Mucosa of rectum (tissue), 2 donors: ENCODE results near the gene PTP4A1.

Experiments used
- H3K27ac ChIP-seq, 2 donors: one replicate each; pipeline ENCODE4 v1.7.0; 2013; ENCODE audit warnings: inconsistent platforms in 2 of 2, low read depth in 2 of 2, low read length in 2 of 2
- H3K27me3 ChIP-seq, 2 donors: one replicate each; pipeline ENCODE4 v1.7.0; 2013; ENCODE audit warnings: low read length in 2 of 2; ENCODE audit not compliant: control insufficient read depth in 2 of 2, insufficient read depth in 2 of 2
- H3K36me3 ChIP-seq, 2 donors: one replicate each; pipeline ENCODE4 v1.7.0; 2013; ENCODE audit warnings: low read length in 2 of 2; ENCODE audit not compliant: control insufficient read depth in 2 of 2, insufficient read depth in 2 of 2
- H3K4me1 ChIP-seq, 2 donors: one replicate each; pipeline ENCODE4 v1.7.0; 2013; ENCODE audit warnings: low read length in 2 of 2, mild to moderate bottlenecking in 1 of 2; ENCODE audit not compliant: control insufficient read depth in 2 of 2, insufficient read depth in 2 of 2
- H3K4me3 ChIP-seq, 2 donors: one replicate each; pipeline ENCODE4 v1.7.0; 2013; ENCODE audit warnings: low read length in 2 of 2
- H3K9ac ChIP-seq, 2 donors: one replicate each; pipeline ENCODE4 v1.7.0; 2013; ENCODE audit warnings: low read length in 2 of 2, low read depth in 1 of 2, mild to moderate bottlenecking in 1 of 2
- H3K9me3 ChIP-seq, 2 donors: one replicate each; pipeline ENCODE4 v1.7.0; 2013; ENCODE audit warnings: low read length in 2 of 2; ENCODE audit not compliant: control insufficient read depth in 2 of 2
- donor health status: healthy.
- donor health status: Normal muscosa, but diverticular disease.

Gene PTP4A1

GRCh38 chr6:63572747-63573075 lies 431 bp downstream of the PTP4A1 start:
- Histone ChIP-seq H3K27ac (peak overlapping the region; percentile 100), H3K4me3 (peak overlapping the region; percentile 79 to 95), H3K4me1 (peaks cover 20 to 30% of the 10 kb centered on the region in 2 donors)

GRCh38 chr6:63573076-63573898 lies 1.0 kb downstream of the PTP4A1 start:
- Histone ChIP-seq H3K4me3 (peak overlapping the region; percentile 79 to 95), H3K27me3 (no peaks in the 10 kb centered on the region), H3K27ac (peak overlapping the region; percentile 100), H3K9me3 (no peaks in the 10 kb centered on the region), H3K9ac (peak overlapping the region; percentile 96 to 99), H3K36me3 (peaks cover 15% of the 10 kb centered on the region in 2 donors), H3K4me1 (peaks cover 20 to 30% of the 10 kb centered on the region in 2 donors)

More at GRCh38 chr6:63572747-63573075, 431 bp downstream of the PTP4A1 start:
- no peaks in the 10 kb centered on the region for H3K9me3 ChIP-seq
- peaks cover 11 to 13% of the 10 kb centered on the region in 2 donors for H3K36me3 ChIP-seq
- peak overlapping the region; percentile 96 to 99 for H3K9ac ChIP-seq
- H3K27me3 ChIP-seq = no peaks in the 10 kb centered on the region

- peaks cover 23% of the 10 kb centered on the region in 2 donors for H3K36me3 ChIP-seq
- H3K27me3 ChIP-seq = no peaks in the 10 kb centered on the region
- no peaks in the 10 kb centered on the region for H3K9me3 ChIP-seq
- H3K4me1 ChIP-seq = peaks cover 20 to 30% of the 10 kb centered on the region in 2 donors
- peak overlapping the region; percentile 96 to 99 for H3K9ac ChIP-seq
- H3K4me3 ChIP-seq = peak overlapping the region; percentile 79 to 95
- peak overlapping the region; percentile 100 for H3K27ac ChIP-seq
Measured at GRCh38 chr6:63573899-63574553, 1.7 kb downstream of the PTP4A1 start.

GRCh38 chr6:63574554-63574900 lies 2.2 kb downstream of the PTP4A1 start:
- peak overlapping the region; percentile 100 for H3K27ac ChIP-seq
- H3K36me3 ChIP-seq = peaks cover 28% of the 10 kb centered on the region in 2 donors
- peak overlapping the region in 1 of 2 donors; percentile 96 for H3K9ac ChIP-seq
- H3K4me1 ChIP-seq = peaks cover 20 to 30% of the 10 kb centered on the region in 2 donors
- peak overlapping the region; percentile 79 to 95 for H3K4me3 ChIP-seq
- no peaks in the 10 kb centered on the region for H3K27me3 ChIP-seq
- no peaks in the 10 kb centered on the region for H3K9me3 ChIP-seq

GRCh38 chr6:63576147-63576772 lies 4.0 kb downstream of the PTP4A1 start:
- Histone ChIP-seq H3K27ac (no peak overlapping the region), H3K9ac (peak overlapping the region in 1 of 2 donors; percentile 8), H3K4me3 (no peak overlapping the region)

GRCh38 chr6:63576985-63577712 lies 4.9 kb downstream of the PTP4A1 start:
- Histone ChIP-seq H3K36me3 (peaks cover 43 to 46% of the 10 kb centered on the region in 2 donors), H3K27me3 (no peaks in the 10 kb centered on the region), H3K27ac (no peak overlapping the region), H3K4me1 (peaks cover 7 to 15% of the 10 kb centered on the region in 2 donors), H3K9ac (no peak overlapping the region), H3K4me3 (no peak overlapping the region), H3K9me3 (no peaks in the 10 kb centered on the region)

More at GRCh38 chr6:63576147-63576772, 4.0 kb downstream of the PTP4A1 start:
- Histone ChIP-seq H3K27me3 (no peaks in the 10 kb centered on the region), H3K9me3 (no peaks in the 10 kb centered on the region), H3K4me1 (peaks cover 13 to 19% of the 10 kb centered on the region in 2 donors), H3K36me3 (peaks cover 43 to 45% of the 10 kb centered on the region in 2 donors)

GRCh38 chr6:63578757-63579156 lies 6.5 kb downstream of the PTP4A1 start:
- Histone ChIP-seq H3K9me3 (no peaks in the 10 kb centered on the region), H3K4me3 (no peak overlapping the region), H3K27me3 (no peaks in the 10 kb centered on the region), H3K9ac (no peak overlapping the region), H3K27ac (no peak overlapping the region), H3K4me1 (peaks cover 7 to 19% of the 10 kb centered on the region in 2 donors), H3K36me3 (peaks cover 51 to 53% of the 10 kb centered on the region in 2 donors)

GRCh38 chr6:63579937-63580703 lies 7.8 kb downstream of the PTP4A1 start:
- Histone ChIP-seq H3K9ac (no peak overlapping the region), H3K27ac (no peak overlapping the region), H3K36me3 (peaks cover 51 to 54% of the 10 kb centered on the region in 2 donors), H3K9me3 (no peaks in the 10 kb centered on the region), H3K4me1 (peaks cover 0 to 12% of the 10 kb centered on the region in 2 donors), H3K27me3 (no peaks in the 10 kb centered on the region), H3K4me3 (no peak overlapping the region)

GRCh38 chr6:63580704-63580961 lies 8.4 kb downstream of the PTP4A1 start:
- no peaks in the 10 kb centered on the region for H3K27me3 ChIP-seq
- no peak overlapping the region for H3K4me3 ChIP-seq
- peaks cover 51 to 54% of the 10 kb centered on the region in 2 donors for H3K36me3 ChIP-seq
- H3K9ac ChIP-seq = no peak overlapping the region
- H3K9me3 ChIP-seq = no peaks in the 10 kb centered on the region
- peaks cover 0 to 9% of the 10 kb centered on the region in 2 donors for H3K4me1 ChIP-seq
- H3K27ac ChIP-seq = no peak overlapping the region
